HepG2 (cell line): ENCODE data around the gene SUCLA2. TPM values are rescaled to one million over a fixed set of nuclear protein-coding genes. Genes with fewer than 3 reads are reported as not detected.
A peak's percentile ranks its signal among the peaks of the same experiment; 100 is the strongest.

Experiments
- ERF ChIP-seq: IDR thresholded peaks from 2 replicates; pipeline ENCODE4 v1.6.1; 2018; ENCODE audit warnings: missing biosample characterization, missing genetic modification reagents
- FIP1L1 ChIP-seq: fragments of 200-400 bp; formaldehyde crosslinking; IDR thresholded peaks from 2 replicates; pipeline ENCODE4 v1.6.1; 2018; ENCODE audit warnings: low read depth, mild to moderate bottlenecking, low read length, moderate library complexity, borderline replicate concordance; ENCODE audit not compliant: insufficient read depth
- GABPA ChIP-seq, 2 experiments: IDR thresholded peaks; 2 replicates each; pipeline ENCODE4 v1.6.1; 2011 to 2016; ENCODE audit warnings: low read depth in 2 of 2, low read length in 1 of 2, missing biosample characterization in 1 of 2, missing genetic modification characterization in 1 of 2
- GZF1 ChIP-seq: sonication (generic); formaldehyde crosslinking; IDR thresholded peaks from 2 replicates; pipeline ENCODE4 v1.5.1; 2020; ENCODE audit warnings: mild to moderate bottlenecking, missing genetic modification reagents
- IKZF1 ChIP-seq: fragments of 450-650 bp; IDR thresholded peaks from 2 replicates; pipeline ENCODE4 v1.7.1; 2016
- KMT2A ChIP-seq: sonication (generic); formaldehyde crosslinking; IDR thresholded peaks from 2 replicates; pipeline ENCODE4 v1.4.0; 2020; ENCODE audit warnings: missing genetic modification reagents
- RBM22 ChIP-seq: fragments of 200-400 bp; formaldehyde crosslinking; optimal IDR thresholded peaks from 2 replicates; pipeline ENCODE3; 2017; ENCODE audit warnings: mild to moderate bottlenecking, low read length, moderate library complexity
- SIX4 ChIP-seq: sonication (generic); formaldehyde crosslinking; IDR thresholded peaks from 2 replicates; pipeline ENCODE4 v1.4.0; 2020; ENCODE audit warnings: missing genetic modification reagents
- SMAD9 ChIP-seq: sonication (generic); formaldehyde crosslinking; IDR thresholded peaks from 2 replicates; pipeline ENCODE4 v1.5.1; 2020; ENCODE audit warnings: mild to moderate bottlenecking, missing genetic modification reagents
- SRY ChIP-seq: sonication (generic); formaldehyde crosslinking; IDR thresholded peaks from 2 replicates; pipeline ENCODE4 v1.8.0; 2022; ENCODE audit warnings: mild to moderate bottlenecking, missing genetic modification reagents
- TBP ChIP-seq: sonication (generic); formaldehyde crosslinking; IDR thresholded peaks from 2 replicates; pipeline ENCODE4 v1.5.0; 2020; ENCODE audit warnings: missing genetic modification reagents
- TEAD2 ChIP-seq: sonication (generic); formaldehyde crosslinking; IDR thresholded peaks from 2 replicates; pipeline ENCODE4 v1.9.0; 2021; ENCODE audit warnings: missing genetic modification reagents
- TGIF2 ChIP-seq: IDR thresholded peaks from 2 replicates; pipeline ENCODE4 v1.6.1; 2016; ENCODE audit warnings: control low read depth, missing compliant biosample characterization
- ZBTB20 ChIP-seq: sonication (generic); formaldehyde crosslinking; IDR thresholded peaks from 2 replicates; pipeline ENCODE4 v1.8.1; 2023; ENCODE audit warnings: missing genetic modification reagents, low read depth, mild to moderate bottlenecking, borderline replicate concordance
- ZFP36L1 ChIP-seq: sonication (generic); formaldehyde crosslinking; IDR thresholded peaks from 2 replicates; pipeline ENCODE4 v1.8.0; 2022; ENCODE audit warnings: mild to moderate bottlenecking, missing genetic modification reagents, moderate library complexity
- ZFP90 ChIP-seq: sonication (generic); formaldehyde crosslinking; IDR thresholded peaks from 2 replicates; pipeline ENCODE4 v1.8.0; 2022; ENCODE audit warnings: missing genetic modification reagents, mild to moderate bottlenecking, inconsistent platforms, borderline replicate concordance
- ZNF138 ChIP-seq: sonication (generic); formaldehyde crosslinking; IDR thresholded peaks from 2 replicates; pipeline ENCODE4 v1.5.0; 2020; ENCODE audit warnings: mild to moderate bottlenecking, low read depth, missing genetic modification reagents
- ZNF160 ChIP-seq: sonication (generic); formaldehyde crosslinking; IDR thresholded peaks from 2 replicates; pipeline ENCODE4 v1.8.0; 2022; ENCODE audit warnings: mild to moderate bottlenecking, inconsistent platforms, missing genetic modification reagents
- ZNF430 ChIP-seq: sonication (generic); formaldehyde crosslinking; IDR thresholded peaks from 2 replicates; pipeline ENCODE4 v1.9.0; 2021; ENCODE audit warnings: mild to moderate bottlenecking, missing genetic modification reagents
- ZNF441 ChIP-seq: sonication (generic); formaldehyde crosslinking; IDR thresholded peaks from 2 replicates; pipeline ENCODE4 v1.7.0; 2021; ENCODE audit warnings: missing genetic modification reagents, borderline replicate concordance
- ZNF674 ChIP-seq: sonication (generic); formaldehyde crosslinking; IDR thresholded peaks from 2 replicates; pipeline ENCODE4 v1.5.0; 2020; ENCODE audit warnings: low read depth, mild to moderate bottlenecking, missing genetic modification reagents
- ZNF777 ChIP-seq: sonication (generic); formaldehyde crosslinking; IDR thresholded peaks from 2 replicates; pipeline ENCODE4 v1.4.0; 2020; ENCODE audit warnings: missing genetic modification reagents
- ZSCAN9 ChIP-seq: IDR thresholded peaks from 2 replicates; pipeline ENCODE4 v1.6.1; 2016; ENCODE audit warnings: borderline replicate concordance
- polyA plus RNA-seq, 8 experiments: library from polyadenylated mRNA; depleted of rRNA in 3 of 8; stranded (reverse) in 7 of 8; unstranded in 1 of 8; fragments of >200 nt; fragmentation: Illumina TruSeq in 4 of 8; extraction: Trizol in 4 of 8; gene quantifications; 2 replicates each; pipeline versions ENCODE4 v1.2.1 to v1.2.3, GENCODE V29; 2011 to 2016; ENCODE audit warnings: low read depth in 4 of 8, missing spikeins in 1 of 8, mixed read lengths in 1 of 8; ENCODE audit not compliant: insufficient read depth in 1 of 8
- total RNA-seq, 5 experiments: library from RNA; depleted of rRNA; stranded (reverse); fragments of >200 nt; fragmentation: Illumina TruSeq; extraction: Trizol; gene quantifications; 2 replicates each; pipeline ENCODE4 v1.2.3, GENCODE V29; 2016; ENCODE audit warnings: low read depth in 1 of 5
- TF ChIP-seq, protein P1 (sequence below): sonication (generic); formaldehyde crosslinking; IDR thresholded peaks from 2 replicates; pipeline ENCODE4 v1.5.1; 2020; ENCODE audit warnings: missing genetic modification reagents, mild to moderate bottlenecking, borderline replicate concordance
- TF ChIP-seq, protein P2 (sequence below): sonication (generic); formaldehyde crosslinking; IDR thresholded peaks from 2 replicates; pipeline ENCODE4 v1.4.0; 2020; ENCODE audit warnings: missing genetic modification reagents, mild to moderate bottlenecking, borderline replicate concordance
- TF ChIP-seq, protein P3 (sequence below): IDR thresholded peaks from 2 replicates; pipeline ENCODE4 v1.6.1; 2018; ENCODE audit warnings: missing genetic modification reagents, mild to moderate bottlenecking, missing compliant biosample characterization

The SUCLA2 gene
- total and polyA plus RNA-seq, 2 of the 13 experiments (the other 11 are each of a cell fraction or from before 2014, with no cell fraction given): 28.4 to 77.1 TPM

DNA sequence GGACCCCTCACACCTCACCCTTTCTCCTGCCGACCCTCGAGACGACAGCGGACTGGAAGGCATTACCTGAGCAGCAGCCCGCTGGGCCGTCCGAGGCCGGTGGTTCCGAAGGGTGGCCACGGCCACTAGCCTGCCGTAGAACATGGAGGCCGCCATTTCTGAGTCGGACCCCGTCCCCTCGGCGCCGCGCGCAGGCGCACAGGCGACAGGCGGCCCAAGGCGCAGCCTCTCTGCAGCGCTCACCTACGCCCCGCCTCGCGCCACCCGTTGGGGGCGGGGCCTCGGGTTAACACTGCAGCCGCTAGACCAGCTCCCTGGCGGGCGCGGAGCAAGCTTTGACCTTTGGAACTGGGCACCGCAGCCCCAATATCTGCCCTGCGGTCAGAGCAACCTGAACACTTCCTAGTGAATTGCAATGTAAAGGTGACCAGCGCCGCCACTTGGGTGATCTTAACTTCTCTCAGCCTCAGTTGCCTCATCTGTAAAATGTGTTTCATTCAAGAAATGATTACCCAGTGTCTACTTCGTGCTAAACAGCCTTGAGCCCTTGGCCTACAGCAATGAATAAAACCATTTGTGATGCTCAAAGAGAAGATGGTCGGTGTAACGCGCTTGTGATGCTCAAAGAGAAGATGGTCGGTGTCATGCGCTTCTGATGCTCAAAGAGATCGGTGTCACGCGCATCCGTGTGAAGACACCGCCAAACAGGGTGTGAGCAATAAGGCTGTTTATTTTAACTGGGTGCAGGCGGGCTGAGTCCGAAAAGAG, at the start of gene SUCLA2 (continued):
- no peak for TF ChIP-seq TEAD2 (CRISPR knock-in tag)
- peak; percentile 70; the same call in 1 of the 2 replicates for TF ChIP-seq ERF (CRISPR knock-in tag)
- no peak for TF ChIP-seq ZNF777 (CRISPR knock-in tag)
- no peak for TF ChIP-seq TBP
- TF ChIP-seq FIP1L1: no peak
- peak; percentile 53; the same call in 1 of the 2 replicates for TF ChIP-seq ZBTB20
- no peak for TF ChIP-seq GABPA (IDR thresholded peaks at IDR 0.05; ENCODE audit: low read depth, low read length)
- no peak for TF ChIP-seq GABPA (CRISPR knock-in tag; IDR thresholded peaks at IDR 0.05; ENCODE audit: low read depth)
- no peak for TF ChIP-seq ZFP90 (CRISPR knock-in tag)
- no peak for TF ChIP-seq RBM22
- TF ChIP-seq, protein P1, sequence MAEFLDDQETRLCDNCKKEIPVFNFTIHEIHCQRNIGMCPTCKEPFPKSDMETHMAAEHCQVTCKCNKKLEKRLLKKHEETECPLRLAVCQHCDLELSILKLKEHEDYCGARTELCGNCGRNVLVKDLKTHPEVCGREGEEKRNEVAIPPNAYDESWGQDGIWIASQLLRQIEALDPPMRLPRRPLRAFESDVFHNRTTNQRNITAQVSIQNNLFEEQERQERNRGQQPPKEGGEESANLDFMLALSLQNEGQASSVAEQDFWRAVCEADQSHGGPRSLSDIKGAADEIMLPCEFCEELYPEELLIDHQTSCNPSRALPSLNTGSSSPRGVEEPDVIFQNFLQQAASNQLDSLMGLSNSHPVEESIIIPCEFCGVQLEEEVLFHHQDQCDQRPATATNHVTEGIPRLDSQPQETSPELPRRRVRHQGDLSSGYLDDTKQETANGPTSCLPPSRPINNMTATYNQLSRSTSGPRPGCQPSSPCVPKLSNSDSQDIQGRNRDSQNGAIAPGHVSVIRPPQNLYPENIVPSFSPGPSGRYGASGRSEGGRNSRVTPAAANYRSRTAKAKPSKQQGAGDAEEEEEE (CRISPR knock-in tag): no peak
- no peak for TF ChIP-seq SMAD9 (CRISPR knock-in tag)
- TF ChIP-seq, protein P2, sequence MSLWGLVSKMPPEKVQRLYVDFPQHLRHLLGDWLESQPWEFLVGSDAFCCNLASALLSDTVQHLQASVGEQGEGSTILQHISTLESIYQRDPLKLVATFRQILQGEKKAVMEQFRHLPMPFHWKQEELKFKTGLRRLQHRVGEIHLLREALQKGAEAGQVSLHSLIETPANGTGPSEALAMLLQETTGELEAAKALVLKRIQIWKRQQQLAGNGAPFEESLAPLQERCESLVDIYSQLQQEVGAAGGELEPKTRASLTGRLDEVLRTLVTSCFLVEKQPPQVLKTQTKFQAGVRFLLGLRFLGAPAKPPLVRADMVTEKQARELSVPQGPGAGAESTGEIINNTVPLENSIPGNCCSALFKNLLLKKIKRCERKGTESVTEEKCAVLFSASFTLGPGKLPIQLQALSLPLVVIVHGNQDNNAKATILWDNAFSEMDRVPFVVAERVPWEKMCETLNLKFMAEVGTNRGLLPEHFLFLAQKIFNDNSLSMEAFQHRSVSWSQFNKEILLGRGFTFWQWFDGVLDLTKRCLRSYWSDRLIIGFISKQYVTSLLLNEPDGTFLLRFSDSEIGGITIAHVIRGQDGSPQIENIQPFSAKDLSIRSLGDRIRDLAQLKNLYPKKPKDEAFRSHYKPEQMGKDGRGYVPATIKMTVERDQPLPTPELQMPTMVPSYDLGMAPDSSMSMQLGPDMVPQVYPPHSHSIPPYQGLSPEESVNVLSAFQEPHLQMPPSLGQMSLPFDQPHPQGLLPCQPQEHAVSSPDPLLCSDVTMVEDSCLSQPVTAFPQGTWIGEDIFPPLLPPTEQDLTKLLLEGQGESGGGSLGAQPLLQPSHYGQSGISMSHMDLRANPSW (CRISPR knock-in tag): no peak
- no peak for TF ChIP-seq ZFP36L1 (CRISPR knock-in tag)
- TF ChIP-seq ZNF674 (CRISPR knock-in tag): no peak
- TF ChIP-seq TGIF2 (CRISPR knock-in tag): peak; percentile 9; the same call in 1 of the 2 replicates
- TF ChIP-seq GZF1 (CRISPR knock-in tag): no peak
- peak; percentile 27; the same call in 1 of the 2 replicates for TF ChIP-seq ZNF138 (CRISPR knock-in tag)
- TF ChIP-seq ZNF160 (CRISPR knock-in tag): no peak
- 0 out of 2 replicates have a peak, but pooled peaks have one; percentile 19 for TF ChIP-seq ZNF441
- peak; percentile 89; the same call in 1 of the 2 replicates for TF ChIP-seq SRY (CRISPR knock-in tag)
- TF ChIP-seq ZSCAN9 (CRISPR knock-in tag): peak; percentile 28; the same call in 1 of the 2 replicates
- peak; percentile 95 for TF ChIP-seq KMT2A (CRISPR knock-in tag)
- TF ChIP-seq SIX4 (CRISPR knock-in tag): no peak; the same call in 1 of the 2 replicates
- TF ChIP-seq, protein P3, sequence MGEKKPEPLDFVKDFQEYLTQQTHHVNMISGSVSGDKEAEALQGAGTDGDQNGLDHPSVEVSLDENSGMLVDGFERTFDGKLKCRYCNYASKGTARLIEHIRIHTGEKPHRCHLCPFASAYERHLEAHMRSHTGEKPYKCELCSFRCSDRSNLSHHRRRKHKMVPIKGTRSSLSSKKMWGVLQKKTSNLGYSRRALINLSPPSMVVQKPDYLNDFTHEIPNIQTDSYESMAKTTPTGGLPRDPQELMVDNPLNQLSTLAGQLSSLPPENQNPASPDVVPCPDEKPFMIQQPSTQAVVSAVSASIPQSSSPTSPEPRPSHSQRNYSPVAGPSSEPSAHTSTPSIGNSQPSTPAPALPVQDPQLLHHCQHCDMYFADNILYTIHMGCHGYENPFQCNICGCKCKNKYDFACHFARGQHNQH (CRISPR knock-in tag): peak; percentile 70
- TF ChIP-seq IKZF1: no peak
- no peak for TF ChIP-seq ZNF430
